HG03095 (cell line): ENCODE measurements around the gene GNGT2.
A peak's percentile ranks its signal among the peaks of the same experiment; 100 is the strongest.

Experiments used
- ATAC-seq: cut with Tn5 transposase; IDR thresholded peaks from one replicate; pipeline ENCODE4 v1.9.1; 2021; ENCODE audit warnings: moderate library complexity; ENCODE audit not compliant: unreplicated experiment

GNGT2 gene

DNA sequence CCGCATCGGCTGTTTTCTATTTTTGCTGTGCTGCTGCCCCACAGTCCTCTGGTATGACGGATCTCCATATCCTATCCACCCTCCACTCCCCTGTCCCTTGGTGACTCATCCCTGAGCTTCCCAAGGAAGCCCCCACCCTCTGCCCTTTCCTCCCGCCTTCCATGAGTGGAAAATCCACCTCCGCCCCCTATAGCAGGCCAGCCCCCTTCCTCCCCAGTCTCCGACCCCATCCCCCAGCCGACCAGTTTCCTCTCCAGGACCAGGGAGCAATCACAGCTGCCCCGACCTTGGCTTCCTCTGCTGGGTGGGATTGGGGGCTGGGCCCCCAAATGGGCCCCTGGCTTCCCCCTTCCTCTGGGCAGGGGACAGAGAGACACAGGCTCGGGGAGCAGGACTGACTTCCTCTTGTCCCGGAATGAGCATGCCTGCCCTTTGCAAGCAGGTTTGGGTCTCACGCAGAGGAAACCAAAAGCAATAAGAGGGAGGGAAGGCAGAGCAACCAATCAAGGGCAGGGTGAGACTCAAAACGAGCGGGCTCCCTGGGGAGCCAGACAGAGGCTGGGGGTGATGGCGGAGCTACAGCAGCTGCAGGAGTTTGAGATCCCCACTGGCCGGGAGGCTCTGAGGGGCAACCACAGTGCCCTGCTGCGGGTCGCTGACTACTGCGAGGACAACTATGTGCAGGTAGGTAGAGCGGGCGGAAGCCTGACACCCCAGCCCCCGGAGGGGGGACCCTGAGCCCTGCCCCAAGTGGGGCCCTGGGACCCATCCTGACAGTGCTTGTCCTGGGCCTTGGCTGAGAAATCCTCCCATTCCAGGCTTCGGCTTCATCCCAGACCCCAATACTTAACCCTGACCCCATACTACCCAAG, at the start of gene GNGT2, which contains the start of gene ABI3:
TSS of gene GNGT2 (minus strand) at position 417 of the 872 bp plus-strand sequence. CDS start 3,152 bp downstream, outside the sequence.
TSS of gene ABI3 (plus strand) at position 550 of the 872 bp plus-strand sequence. CDS start at position 568, 18 bp downstream.
- ATAC-seq, result peak; percentile 80

DNA sequence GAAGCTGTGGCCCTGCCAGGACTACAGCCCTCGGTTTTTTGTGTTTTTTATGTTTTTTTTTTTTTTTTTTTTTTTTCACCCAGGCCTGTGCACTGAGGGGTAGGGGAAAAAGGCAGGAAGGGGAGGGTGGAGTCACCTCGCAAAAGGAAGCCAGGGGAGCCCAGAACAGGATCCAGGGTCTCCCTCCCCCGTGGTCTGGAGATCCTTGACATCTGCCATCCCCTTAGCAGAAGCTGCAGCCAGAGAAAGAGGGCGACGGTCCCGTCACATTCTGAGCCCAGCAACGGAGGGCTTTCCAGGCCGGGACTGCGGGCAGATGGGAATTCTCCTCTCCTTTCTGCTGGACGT, 49.3 kb upstream of the GNGT2 start:
- ATAC-seq, result no peak

DNA sequence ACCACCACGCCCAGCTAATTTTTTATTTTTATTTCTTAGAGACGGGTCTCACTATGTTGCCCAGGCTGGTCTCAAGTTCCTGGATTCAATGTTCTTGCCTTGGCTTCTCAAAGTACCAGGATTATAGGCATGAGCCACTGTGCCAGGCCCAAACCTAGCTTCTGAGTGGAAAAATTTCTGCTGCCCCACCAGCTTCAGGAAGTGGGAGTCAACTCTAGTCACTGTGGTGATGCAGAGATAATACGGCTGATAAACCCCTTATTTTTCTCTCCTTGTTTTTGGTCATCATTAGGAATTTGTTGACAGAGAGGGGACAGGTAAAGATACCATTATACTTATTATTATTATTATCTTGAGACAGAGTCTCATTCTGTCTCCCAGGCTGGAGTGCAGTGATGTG, 48.0 kb upstream of the GNGT2 start:
- ATAC-seq, result no peak

DNA sequence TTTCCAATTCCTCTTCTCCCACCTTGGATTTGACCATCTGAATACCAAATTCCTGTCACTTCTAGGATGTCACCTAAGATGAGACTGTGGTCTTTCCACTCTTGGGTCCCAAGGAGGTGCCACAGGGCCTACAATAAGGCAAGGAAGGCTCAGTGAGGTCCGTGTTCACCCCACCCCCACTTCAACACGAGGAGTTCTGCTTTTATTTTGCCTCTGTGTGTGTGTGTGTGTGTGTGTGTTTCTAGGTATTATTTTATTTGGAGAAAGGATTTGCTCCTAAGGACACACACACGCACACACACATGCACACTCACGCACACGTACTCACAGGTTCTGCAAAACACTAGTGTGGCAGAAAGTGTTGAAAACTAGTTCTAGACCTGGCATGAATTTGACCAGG, 44.8 kb upstream of the GNGT2 start:
- no peak for ATAC-seq

DNA sequence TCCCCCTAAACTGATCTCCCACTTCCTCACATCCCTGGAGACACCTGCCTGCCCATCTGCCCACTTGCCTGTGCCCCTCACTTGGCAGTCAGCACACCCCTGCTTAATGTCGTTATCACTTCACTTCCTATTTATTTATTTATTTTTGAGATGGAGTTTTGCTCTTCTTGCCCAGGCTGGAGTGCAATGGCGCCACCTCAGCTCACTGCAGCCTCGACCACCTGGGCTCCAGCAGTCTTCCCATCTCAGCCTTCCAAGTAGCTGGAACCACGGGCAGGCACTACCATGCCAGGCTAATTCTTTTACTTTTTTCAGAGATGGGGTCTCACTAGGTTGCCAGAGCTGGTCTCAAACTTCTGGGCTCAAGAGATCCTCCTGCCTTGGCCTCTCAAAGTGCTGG, 43.7 kb upstream of the GNGT2 start:
- ATAC-seq, result no peak

DNA sequence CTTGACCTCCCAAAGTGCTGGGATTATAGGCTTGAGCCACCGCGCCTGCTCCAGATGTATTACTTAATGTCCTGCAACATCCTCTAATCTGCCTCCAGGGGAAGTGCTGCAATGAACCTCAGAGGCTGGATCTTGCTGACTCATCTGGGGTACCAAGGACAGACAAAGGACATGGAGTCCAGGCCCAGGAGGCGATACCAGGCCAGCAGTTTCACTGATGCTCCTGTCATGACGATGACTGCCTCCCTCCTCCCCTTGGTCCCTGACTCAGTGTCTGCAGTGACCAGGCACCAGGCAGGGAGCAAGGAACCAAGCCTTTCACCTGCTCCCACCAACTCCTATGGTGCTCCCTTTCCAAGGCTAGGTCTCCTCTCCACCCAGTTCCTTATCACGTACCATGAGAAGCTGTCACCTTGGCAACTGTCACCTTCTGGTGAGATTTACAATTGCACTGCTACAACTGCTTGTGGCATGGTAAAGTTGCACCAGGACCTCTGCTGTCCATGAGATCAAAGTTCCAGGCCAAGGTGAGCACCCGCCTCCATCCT, 41.8 kb upstream of the GNGT2 start:
- no peak for ATAC-seq

DNA sequence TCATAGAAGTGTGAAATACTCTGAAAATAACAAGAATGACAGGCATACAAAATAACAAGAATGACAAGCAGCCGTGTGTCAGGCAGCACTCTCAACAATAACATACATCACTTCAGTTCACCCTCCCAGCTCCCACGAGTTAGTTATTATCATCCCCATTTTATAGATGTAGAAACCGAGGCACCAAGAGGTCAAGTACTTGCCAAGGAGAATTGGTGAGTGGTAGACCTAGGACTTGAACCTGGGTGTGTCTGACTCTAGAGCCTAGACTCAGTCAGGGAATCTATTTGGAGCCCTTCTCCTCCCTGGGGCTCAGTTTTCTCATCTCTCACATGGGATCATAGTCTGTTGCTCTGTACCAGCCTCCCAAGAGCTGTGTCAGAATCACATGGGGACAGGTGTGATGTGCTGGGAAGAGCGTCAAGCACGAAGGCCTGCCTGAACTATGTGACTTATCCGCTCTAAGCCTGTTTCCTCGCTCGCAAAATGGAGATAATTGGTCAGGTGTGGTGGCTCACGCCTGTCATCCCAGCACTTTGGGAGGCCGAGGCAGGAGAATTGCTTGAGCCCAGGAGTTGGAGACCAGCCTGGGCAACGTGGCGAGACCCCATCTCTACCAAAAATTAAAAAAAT, 39.6 kb upstream of the GNGT2 start:
- no peak for ATAC-seq

DNA sequence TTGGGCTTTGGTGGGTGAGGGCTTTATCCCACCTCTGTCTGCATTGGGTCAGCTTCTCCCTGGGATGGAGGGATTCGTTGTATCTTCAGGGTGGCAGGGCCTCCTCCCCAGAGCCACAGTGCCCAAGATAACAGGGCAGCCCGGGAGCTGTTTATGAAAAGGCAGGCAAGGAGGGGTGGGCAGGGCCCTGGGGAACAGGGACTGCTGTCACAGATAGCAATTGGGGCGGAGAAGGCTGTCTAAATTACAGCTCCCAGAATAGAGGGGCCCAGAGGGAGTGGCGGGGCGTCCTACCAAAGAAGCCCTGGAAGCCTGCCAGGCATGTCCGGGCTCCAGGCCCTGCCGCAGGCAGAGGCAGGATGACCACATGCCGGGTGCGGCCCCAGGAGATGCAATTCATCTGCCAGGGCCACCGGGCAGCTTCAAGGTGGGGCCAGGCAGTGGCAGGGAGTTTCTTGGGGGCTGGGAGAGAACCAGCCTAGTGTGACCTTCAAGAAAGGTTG, 39.0 kb upstream of the GNGT2 start:
- ATAC-seq, result no peak

DNA sequence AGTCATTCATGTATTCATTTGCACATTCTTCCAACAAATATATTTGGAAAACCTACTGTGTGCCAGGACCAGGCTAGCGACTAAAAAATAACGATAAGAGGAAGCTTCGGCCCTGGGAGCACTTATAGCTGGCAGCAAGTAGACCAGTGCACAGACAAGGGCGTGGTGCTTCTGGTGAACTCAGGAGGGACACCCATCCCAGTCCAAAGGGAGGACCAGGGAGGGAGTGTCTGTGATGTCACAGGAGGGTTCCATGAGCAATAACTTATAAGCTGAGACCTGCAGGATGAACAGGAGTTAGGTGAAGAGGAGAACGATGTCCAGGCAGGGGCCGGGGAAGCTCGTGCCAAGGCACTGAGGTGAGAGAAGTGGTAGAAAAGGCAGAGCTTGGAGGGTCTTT, 37.6 kb upstream of the GNGT2 start:
- ATAC-seq, result no peak

DNA sequence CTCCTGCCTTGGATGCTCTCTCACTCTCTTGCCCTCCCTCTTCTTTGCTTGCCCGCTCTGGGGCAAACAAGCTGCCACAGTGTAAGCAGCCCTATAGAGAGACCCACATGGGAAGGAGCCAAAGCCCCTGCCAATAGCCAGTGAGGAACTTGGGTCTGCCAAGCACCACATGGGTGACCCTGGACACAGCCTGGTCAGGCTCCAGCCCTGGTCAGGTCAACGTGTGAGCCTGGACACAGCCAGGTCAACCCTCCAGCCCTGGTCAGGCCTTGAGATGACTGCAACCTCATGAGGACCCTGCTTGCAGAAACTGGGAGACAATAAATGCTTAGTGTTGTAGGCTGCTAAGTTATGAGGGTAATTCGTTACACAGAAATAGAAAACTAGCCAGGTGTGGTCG, 34.5 kb upstream of the GNGT2 start:
- no peak for ATAC-seq

DNA sequence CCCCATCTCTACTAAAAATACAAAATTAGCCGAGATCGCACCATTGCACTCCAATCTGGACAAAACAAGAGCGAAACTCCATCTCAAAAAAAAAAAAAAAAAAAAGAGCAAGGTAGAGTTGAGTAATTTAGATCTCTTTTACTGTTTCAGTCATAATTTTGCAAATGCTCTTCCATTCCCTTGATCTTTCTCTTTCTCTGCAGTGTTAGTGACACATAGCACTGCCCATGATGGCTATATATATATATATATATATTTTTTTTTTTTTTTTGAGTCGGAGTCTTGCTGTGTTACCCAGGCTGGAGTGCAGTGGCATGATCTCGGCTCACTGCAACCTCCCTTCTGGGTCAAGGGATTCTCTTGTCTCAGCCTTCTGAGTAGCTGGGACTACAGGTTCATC, 32.4 kb upstream of the GNGT2 start:
- no peak for ATAC-seq

DNA sequence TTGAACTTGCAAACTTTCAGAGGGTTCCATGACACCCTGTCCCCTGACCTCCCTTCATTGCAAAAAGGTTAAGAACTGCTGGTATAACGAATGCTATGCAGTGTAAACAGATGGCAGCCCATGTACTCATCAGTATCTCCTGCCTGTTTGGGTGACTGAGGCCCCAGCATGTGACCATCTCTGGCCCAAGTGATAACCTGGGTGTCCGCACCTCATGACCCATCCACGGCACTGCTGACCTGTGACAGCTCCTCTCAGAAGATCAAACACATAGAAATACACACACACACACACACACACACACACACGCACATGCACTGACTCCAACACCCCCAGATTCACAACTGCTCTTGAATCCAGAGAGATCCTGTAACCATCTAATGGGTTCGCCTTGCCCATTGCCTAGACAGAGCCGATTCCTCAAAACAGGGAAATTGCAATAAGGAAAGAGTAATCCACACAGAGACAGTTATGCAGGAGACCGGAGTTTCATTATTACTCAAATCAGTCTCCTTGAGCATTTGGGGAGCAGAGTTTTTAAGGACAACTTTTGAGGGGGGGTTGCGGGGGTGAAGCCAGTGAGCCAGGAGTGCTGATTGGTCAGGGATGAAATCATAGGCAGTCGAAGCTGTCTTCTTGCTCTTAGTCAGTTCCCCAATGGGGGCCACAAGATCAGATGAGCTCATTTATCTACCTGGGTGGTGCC, 31.5 kb upstream of the GNGT2 start:
- no peak for ATAC-seq

DNA sequence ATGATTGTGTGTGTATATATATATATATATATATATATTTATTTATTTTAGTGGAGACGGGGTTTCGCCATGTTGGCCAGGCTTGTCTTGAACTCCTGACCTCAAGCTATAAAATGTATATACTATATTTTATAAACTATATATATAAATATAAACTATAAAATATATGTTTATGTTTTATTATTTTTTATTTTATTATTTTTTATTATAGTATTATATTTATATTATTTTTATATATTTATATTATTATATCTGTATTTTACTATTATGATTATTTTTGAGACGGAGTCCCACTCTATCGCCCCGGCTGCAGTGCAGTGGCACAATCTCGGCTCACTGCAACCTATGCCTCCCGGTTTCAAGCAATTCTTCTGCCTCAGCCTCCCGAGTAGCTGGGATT, 30.7 kb upstream of the GNGT2 start:
- ATAC-seq, result no peak

DNA sequence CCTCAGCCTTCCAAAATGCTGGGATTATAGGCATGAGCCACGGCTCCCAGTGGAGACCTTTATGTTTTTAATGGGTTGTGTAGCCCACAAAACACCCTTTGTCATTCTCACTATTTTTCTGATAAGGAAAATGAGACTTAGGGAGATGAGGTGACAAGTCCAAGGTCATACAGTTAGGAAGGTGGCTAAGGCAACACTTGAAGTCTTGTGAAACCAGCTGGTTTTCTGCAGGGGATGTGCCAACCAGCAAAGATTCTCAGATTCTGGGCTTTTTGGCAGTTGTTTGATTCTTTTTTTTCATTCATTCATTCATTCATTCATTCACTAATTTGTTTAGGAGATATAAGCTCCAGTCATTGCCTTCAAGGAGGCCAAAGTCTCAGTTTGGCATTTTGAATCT, 30.2 kb upstream of the GNGT2 start:
- ATAC-seq, result no peak

DNA sequence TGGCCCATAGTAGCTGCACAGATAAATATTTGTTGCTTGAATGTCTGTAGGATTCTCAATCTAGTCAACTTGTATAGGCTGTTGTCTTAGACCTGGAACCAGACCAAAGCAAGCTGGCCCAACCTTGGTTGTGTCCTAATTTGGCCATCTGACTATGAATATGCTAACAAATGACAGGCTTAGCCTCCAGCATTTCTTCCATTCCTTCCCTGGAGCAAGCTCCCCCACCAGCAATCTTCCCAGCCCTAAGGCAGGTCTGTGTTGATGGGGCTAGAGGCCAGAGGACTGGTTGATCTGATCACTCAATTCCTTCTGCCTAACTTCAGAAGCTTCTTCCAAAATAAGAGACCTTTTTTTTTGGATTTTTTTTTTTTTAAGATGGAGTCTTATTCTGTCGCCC, 29.6 kb upstream of the GNGT2 start:
- no peak for ATAC-seq

DNA sequence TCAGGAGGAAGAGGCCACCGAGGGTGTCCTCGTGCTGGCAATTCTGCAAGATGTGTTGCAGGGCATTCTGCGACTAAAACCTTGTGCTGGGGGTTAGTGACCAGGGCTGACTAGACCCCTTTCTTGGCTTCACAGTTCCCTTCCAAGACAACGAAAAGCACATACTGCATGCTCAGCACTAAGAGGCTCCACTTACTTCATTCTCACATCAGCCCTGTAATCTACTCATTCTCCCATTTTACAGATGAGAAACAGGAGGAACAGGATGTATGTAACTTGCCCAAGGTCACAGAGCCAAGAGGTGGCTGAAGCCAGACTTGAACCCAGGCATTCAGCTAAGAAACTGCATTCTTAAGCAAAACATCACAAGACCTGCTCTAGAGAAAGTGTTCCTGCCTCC, 25.5 kb upstream of the GNGT2 start:
- ATAC-seq, result no peak

DNA sequence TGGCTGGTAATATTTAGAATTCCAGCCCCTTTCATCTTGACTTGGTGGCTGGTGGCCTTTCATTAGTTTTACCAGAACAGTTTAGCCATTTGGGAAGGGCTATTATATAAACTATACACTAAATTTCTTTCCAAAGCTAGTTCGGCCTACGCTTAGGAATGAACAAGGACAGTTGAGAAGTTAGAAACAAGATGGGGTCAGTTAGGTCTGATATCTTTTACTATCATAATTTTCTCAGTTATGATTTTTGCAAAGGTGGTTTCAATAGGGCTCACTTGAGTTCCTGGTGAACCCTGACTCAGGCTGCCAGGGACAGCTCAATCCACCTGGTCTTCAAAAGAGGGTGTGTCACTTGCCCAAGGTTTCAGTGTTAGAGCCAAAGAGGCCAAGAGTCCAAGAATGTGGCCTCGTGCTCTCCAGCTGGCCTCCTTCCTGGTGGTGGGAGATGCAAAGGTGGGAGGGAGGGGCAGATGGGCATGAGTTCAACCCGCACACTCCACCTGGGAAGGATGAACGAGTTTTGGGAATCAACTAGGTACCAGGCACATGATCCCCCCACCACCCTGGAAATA, 24.2 kb upstream of the GNGT2 start:
- ATAC-seq, result no peak

DNA sequence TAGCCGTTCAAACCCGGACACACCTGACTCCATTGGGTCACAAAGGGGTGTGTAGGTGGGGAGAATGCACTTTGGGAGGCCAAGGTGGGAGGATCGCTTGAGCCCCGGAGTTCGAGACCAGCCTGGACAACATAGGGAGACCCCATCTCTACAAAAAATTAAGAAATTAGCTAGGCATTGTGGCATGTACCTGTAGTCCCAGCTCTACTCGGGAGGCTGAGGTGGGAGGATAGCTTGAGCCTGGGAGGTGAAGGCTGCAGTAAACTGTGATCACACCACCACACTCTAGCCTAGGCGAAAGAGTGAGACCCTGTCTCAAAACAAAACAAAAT, 21.2 kb upstream of the GNGT2 start:
- ATAC-seq, result no peak

DNA sequence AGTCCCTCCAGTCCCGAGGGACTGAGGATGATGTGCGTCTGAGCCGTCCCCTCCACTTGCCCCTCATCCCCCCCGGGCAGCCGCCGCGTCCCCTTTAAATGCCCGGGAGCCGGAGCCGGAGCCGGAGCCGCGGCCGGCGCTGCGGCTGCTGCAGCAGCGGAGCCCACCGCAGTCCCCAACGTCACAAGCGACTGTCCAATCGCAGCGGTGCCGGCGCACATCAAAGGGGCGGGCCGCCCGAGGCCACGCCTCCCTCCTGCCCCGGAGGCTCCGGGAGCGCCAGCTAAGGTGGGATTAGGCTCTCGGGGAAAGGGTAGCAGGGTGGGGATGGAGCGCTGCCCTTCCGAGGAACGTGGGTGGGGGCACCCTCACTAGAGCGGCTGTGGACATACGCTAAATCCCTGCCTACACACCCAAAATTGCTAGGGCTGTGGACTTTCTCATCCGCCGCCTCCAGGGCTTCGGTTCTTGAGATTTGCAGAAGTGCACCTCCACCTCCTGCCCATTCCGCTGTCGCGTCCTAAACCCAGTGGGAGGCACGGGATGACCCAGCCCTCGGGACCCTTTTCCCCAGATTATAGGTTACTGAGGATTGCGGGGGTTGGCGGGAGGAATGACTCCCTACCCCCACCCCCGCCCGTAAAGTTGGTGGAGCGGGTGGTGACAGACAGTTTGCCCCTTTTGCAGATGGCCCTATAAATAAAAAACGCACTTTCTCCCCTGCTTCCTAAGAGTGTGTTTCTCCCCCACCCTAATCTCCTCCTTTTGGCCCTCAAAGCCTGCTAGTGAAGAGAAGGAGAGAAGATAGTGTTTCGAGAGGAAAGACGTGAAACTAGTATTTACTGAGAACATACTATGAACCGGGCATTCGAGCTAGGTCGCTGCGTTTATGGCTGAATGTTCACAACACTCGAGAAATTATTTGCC, 20.5 kb upstream of the GNGT2 start, which contains the start of gene PHOSPHO1:
TSS of gene PHOSPHO1 (minus strand) at position 152 of the 927 bp plus-strand sequence. CDS start 4,096 bp downstream, outside the sequence.
- peak; percentile 95 for ATAC-seq
